Keratinocyte (primary cell): ENCODE measurements around the gene KCNA4. TPM values are rescaled to one million over a fixed set of nuclear protein-coding genes. Genes with fewer than 3 reads are reported as not detected.

Experiments used
- DNase-seq: peaks from one replicate; pipeline ENCODE4 v3.0.0-alpha.2; 2011; ENCODE audit warnings: low read depth, missing footprints, low spot score
- FAIRE-seq: peaks from 2 replicates; lab custom pipeline; 2011; peaks lifted over from hg19 to GRCh38; lab: Jason Lieb, UNC
- H2AFZ ChIP-seq: 2 replicates; pipeline ENCODE4 v1.6.0; 2012; ENCODE audit warnings: low read length, control low read depth, inconsistent platforms; ENCODE audit not compliant: control insufficient read depth
- H3K27ac ChIP-seq: 2 replicates; pipeline ENCODE4 v1.5.1; 2011; ENCODE audit warnings: low read length; ENCODE audit not compliant: control insufficient read depth, insufficient read depth
- H3K27me3 ChIP-seq: 3 replicates; pipeline ENCODE4 v1.6.0; 2011; ENCODE audit warnings: low read length; ENCODE audit not compliant: control insufficient read depth, insufficient read depth; ENCODE audit errors: extremely low read depth
- H3K36me3 ChIP-seq, 2 experiments: 2 replicates in 1 of 2; 3 replicates in 1 of 2; pipeline ENCODE4 v1.5.1; 2011; ENCODE audit warnings: low read length in 2 of 2, mild to moderate bottlenecking in 1 of 2; ENCODE audit not compliant: control insufficient read depth in 2 of 2, insufficient read depth in 2 of 2; ENCODE audit errors: extremely low read depth in 1 of 2
- H3K4me1 ChIP-seq: 3 replicates; pipeline ENCODE4 v1.5.1; 2011; ENCODE audit warnings: low read length; ENCODE audit not compliant: control insufficient read depth, insufficient read depth; ENCODE audit errors: extremely low read depth
- H3K4me2 ChIP-seq: 3 replicates; pipeline ENCODE4 v1.6.0; 2011; ENCODE audit warnings: low read depth, low read length; ENCODE audit not compliant: control insufficient read depth, insufficient read depth; ENCODE audit errors: extremely low read depth
- H3K4me3 ChIP-seq, 3 experiments: fragments of 200-600 bp in 1 of 3; sonication (generic) in 1 of 3; 2 replicates in 2 of 3; 3 replicates in 1 of 3; pipeline ENCODE4 v1.5.1; 2011 to 2016; ENCODE audit warnings: low read length in 3 of 3, mild to moderate bottlenecking in 3 of 3, control low read depth in 2 of 3, inconsistent platforms in 1 of 3, low read depth in 1 of 3, mixed read lengths in 1 of 3, mixed run types in 1 of 3, moderate library complexity in 1 of 3; ENCODE audit not compliant: control insufficient read depth in 2 of 3, insufficient read depth in 2 of 3; ENCODE audit errors: extremely low read depth in 1 of 3
- H3K79me2 ChIP-seq: 2 replicates; pipeline ENCODE4 v1.6.0; 2012; ENCODE audit warnings: low read length; ENCODE audit not compliant: control insufficient read depth, insufficient read depth
- H3K9ac ChIP-seq: 3 replicates; pipeline ENCODE4 v1.6.0; 2011; ENCODE audit warnings: low read length; ENCODE audit not compliant: control insufficient read depth, insufficient read depth; ENCODE audit errors: extremely low read depth
- H3K9me1 ChIP-seq: 3 replicates; pipeline ENCODE4 v1.6.0; 2011; ENCODE audit warnings: low read length; ENCODE audit not compliant: control insufficient read depth, insufficient read depth; ENCODE audit errors: extremely low read depth
- H3K9me3 ChIP-seq: 2 replicates; pipeline ENCODE4 v1.5.1; 2012; ENCODE audit warnings: low read depth, low read length; ENCODE audit not compliant: control insufficient read depth
- H4K20me1 ChIP-seq: 3 replicates; pipeline ENCODE4 v1.6.0; 2011; ENCODE audit warnings: low read length; ENCODE audit not compliant: control insufficient read depth, insufficient read depth; ENCODE audit errors: extremely low read depth
- EZH2 ChIP-seq: IDR thresholded peaks from one replicate; pipeline ENCODE4 v1.6.1; 2012; ENCODE audit warnings: inconsistent platforms, mild to moderate bottlenecking, low read length, moderate library complexity
- dilution Hi-C: fragments of 300-500 bp; cut with MboI; formaldehyde crosslinking; loops from one replicate; pipeline ENCODE4 v1.7.0; 2020; ENCODE audit warnings: low sequenced_read_pairs; ENCODE audit not compliant: extremely low pct_ligation_motif_present
- polyA plus RNA-seq, 5 experiments: library from polyadenylated mRNA; depleted of rRNA in 3 of 5; stranded (reverse) in 3 of 5; stranded (forward) in 1 of 5; unstranded in 1 of 5; fragments of >200 nt; gene quantifications; 1 replicate in 1 of 5; 2 replicates in 3 of 5; 3 replicates in 1 of 5; pipeline versions ENCODE4 v1.2.1 to v1.2.3, GENCODE V29; 2011 to 2012; ENCODE audit warnings: missing spikeins in 2 of 5, low read depth in 1 of 5, low replicate concordance in 1 of 5
- TF ChIP-seq, protein P1 (sequence below), 3 experiments: IDR thresholded peaks in 1 of 3; conservative IDR thresholded peaks in 1 of 3; optimal IDR thresholded peaks in 1 of 3; 2 replicates in 2 of 3; 3 replicates in 1 of 3; pipeline versions ENCODE3 to v1.5.1; 2011; ENCODE audit warnings: low read length in 3 of 3, mild to moderate bottlenecking in 3 of 3, moderate library complexity in 2 of 3, control low read depth in 1 of 3, inconsistent platforms in 1 of 3; ENCODE audit not compliant: insufficient read depth in 2 of 3; ENCODE audit errors: extremely low read depth in 1 of 3

KCNA4 gene
- polyA plus RNA-seq, 1 donor (not counting 4 experiments of a cell fraction or from before 2014, with no cell fraction given), result not detected

GRCh38 chr11:30019481-30019880, 2.7 kb upstream of the KCNA4 start:
- Histone ChIP-seq H3K9me3 (no peaks in the 10 kb centered on the region), H3K36me3 (no peaks in the 10 kb centered on the region), H3K9ac (no peak overlapping the region), H3K27me3 (peaks cover 31% of the 10 kb centered on the region), H4K20me1 (no peaks in the 10 kb centered on the region), H3K4me3 (no peak overlapping the region), H3K27ac (no peak overlapping the region), H3K4me2 (no peak overlapping the region), H3K79me2 (no peaks in the 10 kb centered on the region), H3K4me1 (no peaks in the 10 kb centered on the region), H2AFZ (no peak overlapping the region), H3K9me1 (no peaks in the 10 kb centered on the region)
- DNase-seq (no peak), FAIRE-seq (no peak)
- dilution Hi-C loops, result no loop called here
- TF ChIP-seq EZH2, result no peak
- TF ChIP-seq, protein P1, sequence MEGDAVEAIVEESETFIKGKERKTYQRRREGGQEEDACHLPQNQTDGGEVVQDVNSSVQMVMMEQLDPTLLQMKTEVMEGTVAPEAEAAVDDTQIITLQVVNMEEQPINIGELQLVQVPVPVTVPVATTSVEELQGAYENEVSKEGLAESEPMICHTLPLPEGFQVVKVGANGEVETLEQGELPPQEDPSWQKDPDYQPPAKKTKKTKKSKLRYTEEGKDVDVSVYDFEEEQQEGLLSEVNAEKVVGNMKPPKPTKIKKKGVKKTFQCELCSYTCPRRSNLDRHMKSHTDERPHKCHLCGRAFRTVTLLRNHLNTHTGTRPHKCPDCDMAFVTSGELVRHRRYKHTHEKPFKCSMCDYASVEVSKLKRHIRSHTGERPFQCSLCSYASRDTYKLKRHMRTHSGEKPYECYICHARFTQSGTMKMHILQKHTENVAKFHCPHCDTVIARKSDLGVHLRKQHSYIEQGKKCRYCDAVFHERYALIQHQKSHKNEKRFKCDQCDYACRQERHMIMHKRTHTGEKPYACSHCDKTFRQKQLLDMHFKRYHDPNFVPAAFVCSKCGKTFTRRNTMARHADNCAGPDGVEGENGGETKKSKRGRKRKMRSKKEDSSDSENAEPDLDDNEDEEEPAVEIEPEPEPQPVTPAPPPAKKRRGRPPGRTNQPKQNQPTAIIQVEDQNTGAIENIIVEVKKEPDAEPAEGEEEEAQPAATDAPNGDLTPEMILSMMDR (optimal IDR thresholded peaks at IDR 0.05 in 1 of 3, IDR thresholded peaks at IDR 0.05 in 1 of 3, conservative IDR thresholded peaks at IDR 0.05 in 1 of 3; ENCODE audit: extremely low read depth in 1 of 3, insufficient read depth in 2 of 3, low read length in 3 of 3), result no peak

DNA sequence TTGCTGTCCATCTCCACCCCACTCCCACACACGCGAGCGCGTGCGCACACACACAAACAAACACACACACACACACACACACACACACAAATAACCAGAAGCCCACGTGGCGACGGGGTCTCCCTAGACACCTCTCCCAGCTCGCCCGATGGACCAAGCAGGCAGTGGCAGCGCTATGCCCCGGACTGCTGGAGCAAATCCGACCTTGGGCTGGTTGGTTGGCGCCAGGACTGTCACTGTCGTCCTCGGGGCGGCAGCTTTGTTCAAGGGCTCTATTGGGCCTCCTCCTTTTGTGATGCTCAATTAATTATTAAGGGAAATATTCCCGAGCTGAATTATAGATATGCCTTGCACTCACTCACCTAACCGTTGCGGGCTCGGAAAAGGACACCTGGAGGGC, 1.7 kb upstream of the KCNA4 start:
- DNase-seq, result no peak
- Histone ChIP-seq H3K4me3 (no peak overlapping the region), H3K27me3 (peaks cover 31% of the 10 kb centered on the region), H3K36me3 (no peaks in the 10 kb centered on the region), H3K9me3 (no peaks in the 10 kb centered on the region), H4K20me1 (no peaks in the 10 kb centered on the region), H2AFZ (no peak overlapping the region), H3K27ac (no peak overlapping the region), H3K4me1 (no peaks in the 10 kb centered on the region), H3K9me1 (no peaks in the 10 kb centered on the region), H3K9ac (no peak overlapping the region), H3K4me2 (no peak overlapping the region), H3K79me2 (no peaks in the 10 kb centered on the region)
- no peak for FAIRE-seq
- dilution Hi-C loops, result no loop called here
- TF ChIP-seq EZH2, result no peak
- TF ChIP-seq, protein P1 (optimal IDR thresholded peaks at IDR 0.05 in 1 of 3, IDR thresholded peaks at IDR 0.05 in 1 of 3, conservative IDR thresholded peaks at IDR 0.05 in 1 of 3; ENCODE audit: extremely low read depth in 1 of 3, insufficient read depth in 2 of 3, low read length in 3 of 3), result no peak
